Stomach (tissue), 9 donors: ENCODE data around the gene CAPZB. TPM values are rescaled to one million over a fixed set of nuclear protein-coding genes. Genes with fewer than 3 reads are reported as not detected.
A peak's percentile ranks its signal among the peaks of the same experiment; 100 is the strongest.

Experiments used
- DNase-seq, 2 donors: peaks; one replicate each; pipeline versions ENCODE4 v3.0.0 to v3.0.0-alpha.2; 2013 to 2019
- H3K27ac ChIP-seq, 5 donors: fragments of 200-600 bp in 4 of 5; sonication (generic) in 4 of 5; one replicate each; pipeline ENCODE4 v1.5.1; 2013 to 2019; ENCODE audit warnings: mild to moderate bottlenecking in 1 of 5, moderate library complexity in 1 of 5
- H3K27me3 ChIP-seq, 3 donors: fragments of 200-600 bp; sonication (generic); one replicate each; pipeline ENCODE4 v1.5.1; 2017 to 2019; ENCODE audit warnings: mixed run types in 1 of 3
- H3K36me3 ChIP-seq, 4 donors: fragments of 200-600 bp; sonication (generic); 1 replicate in 3 of 4; 2 replicates in 1 of 4; pipeline ENCODE4 v1.5.1; 2016 to 2019
- H3K4me1 ChIP-seq, 4 donors: fragments of 200-600 bp; sonication (generic); one replicate each; pipeline ENCODE4 v1.5.1; 2016 to 2019
- H3K4me3 ChIP-seq, 4 donors: fragments of 200-600 bp; sonication (generic) in 3 of 4; one replicate each; pipeline ENCODE4 v1.5.1; 2016 to 2019; ENCODE audit warnings: mild to moderate bottlenecking in 1 of 4
- H3K9me3 ChIP-seq, 4 donors: fragments of 200-600 bp; sonication (generic); one replicate each; pipeline ENCODE4 v1.5.1; 2016 to 2019
- EP300 ChIP-seq: sonication (generic); formaldehyde crosslinking; IDR thresholded peaks from one replicate; pipeline ENCODE4 v1.6.1; 2017; ENCODE audit warnings: antibody characterized with exemption
- POLR2A ChIP-seq, 4 donors: fragments of 450-650 bp; IDR thresholded peaks; one replicate each; pipeline ENCODE4 v1.6.1; 2016; ENCODE audit warnings: antibody characterized with exemption in 4 of 4, control low read depth in 2 of 4, mild to moderate bottlenecking in 1 of 4, moderate library complexity in 1 of 4
- POLR2AphosphoS5 ChIP-seq, 3 donors: sonication (generic); formaldehyde crosslinking; IDR thresholded peaks; one replicate each; pipeline ENCODE4 v1.6.1; 2016; ENCODE audit warnings: antibody characterized with exemption in 3 of 3
- WGBS, 5 donors: extraction: QIAGEN DNeasy Blood & Tissue Kit in 3 of 5; methylation state at CpG; one replicate each; pipeline versions ENCODE4 v1.1.5 to v1.1.7; 2013 to 2018; 5-methylcytosine and 5-hydroxymethylcytosine counted together
- intact Hi-C: fragments of 100-400 bp; cut with DNase I; formaldehyde crosslinking; loops from one replicate; pipeline ENCODE4 v1.15.1; 2023; ENCODE audit warnings: low total_unique reads
- polyA plus RNA-seq, 3 donors: library from polyadenylated mRNA; stranded (reverse); fragments of 200-250 nt; gene quantifications; one replicate each; pipeline ENCODE4 v1.2.3, GENCODE V29; 2013
- total RNA-seq, 5 donors: library from RNA; depleted of rRNA; stranded (reverse); fragments of >200 nt; gene quantifications; one replicate each; pipeline versions ENCODE4 v1.1.0 to v1.2.3, GENCODE V29; 2014 to 2016
- TF ChIP-seq, protein P1 (sequence below), 7 experiments: fragments of 450-650 bp in 4 of 7; fragments of 200-600 bp in 3 of 7; sonication (generic) in 3 of 7; IDR thresholded peaks; one replicate each; pipeline ENCODE4 v1.5.1; 2016 to 2019; ENCODE audit warnings: antibody characterized with exemption in 7 of 7, control low read depth in 2 of 7, mild to moderate bottlenecking in 1 of 7
- donor health status: healthy with polysubstance abuse.
- donor health status: Bipolar disorder and iron deficiency.
- donor health status: healthy.

The CAPZB gene
- total and polyA plus RNA-seq, 8 donors, result 84.9 to 345 (median 155) TPM

- Histone ChIP-seq H3K27ac (peak overlapping the region in 4 of 5 donors; percentile 34 to 90 (median 78)), H3K27me3 (no peaks in the 10 kb centered on the region), H3K4me1 (peaks cover 74 to 98% (median 91%) of the 10 kb centered on the region in 4 donors), H3K36me3 (no peaks in the 10 kb centered on the region), H3K4me3 (no peak overlapping the region), H3K9me3 (no peaks in the 10 kb centered on the region)
- TF ChIP-seq EP300 (no peak), POLR2A (IDR thresholded peaks at IDR 0.05) (no peak), POLR2AphosphoS5 (IDR thresholded peaks at IDR 0.05) (no peak)
- TF ChIP-seq, protein P1, sequence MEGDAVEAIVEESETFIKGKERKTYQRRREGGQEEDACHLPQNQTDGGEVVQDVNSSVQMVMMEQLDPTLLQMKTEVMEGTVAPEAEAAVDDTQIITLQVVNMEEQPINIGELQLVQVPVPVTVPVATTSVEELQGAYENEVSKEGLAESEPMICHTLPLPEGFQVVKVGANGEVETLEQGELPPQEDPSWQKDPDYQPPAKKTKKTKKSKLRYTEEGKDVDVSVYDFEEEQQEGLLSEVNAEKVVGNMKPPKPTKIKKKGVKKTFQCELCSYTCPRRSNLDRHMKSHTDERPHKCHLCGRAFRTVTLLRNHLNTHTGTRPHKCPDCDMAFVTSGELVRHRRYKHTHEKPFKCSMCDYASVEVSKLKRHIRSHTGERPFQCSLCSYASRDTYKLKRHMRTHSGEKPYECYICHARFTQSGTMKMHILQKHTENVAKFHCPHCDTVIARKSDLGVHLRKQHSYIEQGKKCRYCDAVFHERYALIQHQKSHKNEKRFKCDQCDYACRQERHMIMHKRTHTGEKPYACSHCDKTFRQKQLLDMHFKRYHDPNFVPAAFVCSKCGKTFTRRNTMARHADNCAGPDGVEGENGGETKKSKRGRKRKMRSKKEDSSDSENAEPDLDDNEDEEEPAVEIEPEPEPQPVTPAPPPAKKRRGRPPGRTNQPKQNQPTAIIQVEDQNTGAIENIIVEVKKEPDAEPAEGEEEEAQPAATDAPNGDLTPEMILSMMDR (IDR thresholded peaks at IDR 0.05), result no peak
- 65 to 83% (median 73%) methylated on average over 8 of the region's 8 CpGs for WGBS, 5 donors
- no peak for DNase-seq
- intact Hi-C loops, result no loop called here
These were observed 27.7 kb downstream of the CAPZB start for GRCh38 chr1:19457607-19458006.

DNA sequence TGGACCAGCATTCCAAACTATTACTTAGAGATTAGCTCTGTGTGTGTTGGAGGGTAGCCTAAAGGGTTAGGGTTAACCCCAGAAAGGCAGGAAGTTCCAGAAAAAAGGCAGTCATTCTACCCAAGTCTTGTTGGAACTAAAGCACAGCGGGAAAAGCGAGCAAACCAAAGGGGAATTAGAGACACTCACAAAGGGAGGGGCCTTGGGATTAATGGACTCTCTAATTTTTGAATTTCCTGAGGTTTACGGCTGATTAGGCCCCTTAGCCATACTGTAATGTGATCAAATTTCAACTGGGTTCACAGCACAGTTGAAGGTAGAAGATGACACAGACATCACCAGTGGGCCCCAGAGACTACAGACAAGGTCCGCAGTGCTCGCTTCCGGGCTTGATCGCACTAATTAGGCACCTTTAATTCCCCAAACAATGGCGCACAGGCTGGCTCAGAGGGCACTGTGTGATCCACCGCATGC, 28.3 kb downstream of the CAPZB start:
- Histone ChIP-seq H3K27me3 (no peaks in the 10 kb centered on the region), H3K9me3 (no peaks in the 10 kb centered on the region), H3K27ac (peak overlapping the region; percentile 9 to 90 (median 73)), H3K4me1 (peaks cover 77 to 98% (median 95%) of the 10 kb centered on the region in 4 donors), H3K36me3 (no peaks in the 10 kb centered on the region), H3K4me3 (no peak overlapping the region)
- DNase-seq, result no peak
- 73 to 83% (median 76%) methylated on average over 9 of the region's 9 CpGs for whole genome bisulfite sequencing, 5 donors
- no peak for TF ChIP-seq POLR2AphosphoS5 (IDR thresholded peaks at IDR 0.05)
- TF ChIP-seq, protein P1 (IDR thresholded peaks at IDR 0.05), result no peak
- no peak for TF ChIP-seq EP300
- no peak for TF ChIP-seq POLR2A (IDR thresholded peaks at IDR 0.05)
- intact Hi-C loops, result no loop called here

DNA sequence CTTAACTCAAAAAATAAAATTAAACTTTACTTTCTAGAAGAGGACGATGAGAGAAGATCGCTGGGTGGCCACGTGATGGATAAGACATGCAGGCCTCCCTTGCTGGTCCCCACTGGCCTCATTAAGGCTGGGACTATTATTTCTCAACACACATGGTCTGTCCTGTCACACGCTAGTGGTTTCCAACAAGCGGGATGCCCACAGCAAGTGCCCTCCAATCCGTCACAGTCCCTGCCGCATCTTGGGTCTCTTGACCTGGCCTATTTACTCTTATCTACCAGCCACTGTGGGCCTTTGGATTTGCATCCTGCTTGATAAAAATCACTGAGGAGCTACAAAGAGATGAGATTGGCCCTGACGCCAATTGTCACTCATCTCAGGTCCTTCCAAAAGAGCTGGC, 30.0 kb downstream of the CAPZB start:
- TF ChIP-seq POLR2AphosphoS5 (IDR thresholded peaks at IDR 0.05), result no peak
- TF ChIP-seq EP300, result no peak
- no peak for TF ChIP-seq POLR2A (IDR thresholded peaks at IDR 0.05)
- TF ChIP-seq, protein P1 (IDR thresholded peaks at IDR 0.05), result no peak
- peak overlapping the region; percentile 5 to 90 (median 84) for H3K27ac ChIP-seq
- intact Hi-C loops, result no loop called here

DNA sequence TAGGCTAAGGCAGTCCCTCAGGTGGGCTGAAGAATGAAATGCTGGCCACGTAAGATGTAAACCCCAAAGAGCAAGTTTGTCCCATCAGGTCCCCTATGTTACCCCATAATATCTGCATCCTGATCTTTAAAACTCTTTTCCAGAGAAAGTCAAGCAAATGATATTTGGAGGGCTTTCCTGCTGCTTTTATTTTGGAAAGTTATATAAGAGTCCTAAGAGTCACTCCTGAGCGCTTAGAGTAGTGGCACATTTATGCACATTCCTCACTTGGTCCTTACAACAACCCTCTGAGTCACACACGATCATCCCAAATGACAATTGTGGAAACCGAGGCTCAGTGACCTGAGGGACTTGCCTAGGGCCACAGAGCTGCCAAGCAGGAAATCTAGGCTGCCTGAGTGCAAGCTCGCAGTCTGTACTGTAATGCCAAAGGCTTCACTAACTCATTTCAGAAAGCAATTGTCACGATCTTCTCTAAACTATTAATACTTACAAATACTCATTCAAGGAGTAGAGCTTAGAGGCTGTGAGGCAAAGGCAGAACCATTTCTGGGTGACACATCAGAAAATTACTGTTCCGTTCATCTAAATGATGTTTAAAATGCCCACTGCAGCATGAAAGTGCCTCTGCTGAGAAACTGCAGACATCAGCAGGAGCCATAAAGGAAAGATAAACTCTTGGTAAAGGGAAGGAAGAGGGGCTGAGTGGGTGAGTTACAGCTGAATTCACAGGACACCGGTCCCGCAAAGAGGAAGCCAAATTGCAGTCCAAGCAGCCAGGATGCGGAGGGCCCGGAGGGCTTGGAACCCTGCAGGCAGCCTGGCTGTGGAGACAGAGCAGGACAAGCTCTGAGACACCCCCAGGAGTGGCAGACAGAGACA, 30.8 kb downstream of the CAPZB start:
- intact Hi-C loops, result no loop called here
- H3K4me3 ChIP-seq, result no peak overlapping the region
- DNase-seq, result peak in 1 of 2 donors; percentile 47
- no peaks in the 10 kb centered on the region for H3K27me3 ChIP-seq
- 37 to 65% (median 53%) methylated on average over 11 of the region's 11 CpGs for WGBS, 5 donors
- H3K9me3 ChIP-seq, result no peaks in the 10 kb centered on the region
- no peaks in the 10 kb centered on the region for H3K36me3 ChIP-seq
- TF ChIP-seq POLR2AphosphoS5 (IDR thresholded peaks at IDR 0.05) (peak in 1 of 3 donors; percentile 3), POLR2A (IDR thresholded peaks at IDR 0.05) (no peak)
- H3K4me1 ChIP-seq, result peaks cover 90 to 100% (median 98%) of the 10 kb centered on the region in 4 donors
- peak overlapping the region; percentile 15 to 90 (median 84) for H3K27ac ChIP-seq

More for the DNA sequence above, 30.0 kb downstream of the CAPZB start:
- no peaks in the 10 kb centered on the region for H3K27me3 ChIP-seq
- H3K4me3 ChIP-seq, result no peak overlapping the region
- no peak for DNase-seq
- WGBS, 5 donors, result 83 to 94% (median 89%) methylated on average over 8 of the region's 8 CpGs
- H3K9me3 ChIP-seq, result no peaks in the 10 kb centered on the region
- peaks cover 82 to 99% (median 97%) of the 10 kb centered on the region in 4 donors for H3K4me1 ChIP-seq
- H3K36me3 ChIP-seq, result no peaks in the 10 kb centered on the region
